Peyer's patch (tissue), 4 donors: ENCODE data around the gene EPS8L2. TPM values are rescaled to one million over a fixed set of nuclear protein-coding genes. Genes with fewer than 3 reads are reported as not detected.

Experiments used
- DNase-seq, 3 donors: peaks; one replicate each; pipeline ENCODE4 v3.0.0-alpha.2; 2017 to 2019
- H3K27ac ChIP-seq, 4 donors: fragments of 200-600 bp; sonication (generic); one replicate each; pipeline ENCODE4 v1.5.1; 2016 to 2019
- H3K27me3 ChIP-seq, 2 donors: fragments of 200-600 bp; sonication (generic); one replicate each; pipeline ENCODE4 v1.5.1; 2019
- H3K36me3 ChIP-seq, 3 donors: fragments of 200-600 bp; sonication (generic); one replicate each; pipeline ENCODE4 v1.5.1; 2016 to 2019
- H3K4me1 ChIP-seq, 4 donors: fragments of 200-600 bp; sonication (generic); one replicate each; pipeline ENCODE4 v1.5.1; 2016 to 2019
- H3K4me3 ChIP-seq, 4 donors: fragments of 200-600 bp; sonication (generic); 1 replicate in 3 of 4; 2 replicates in 1 of 4; pipeline ENCODE4 v1.5.1; 2016 to 2019; ENCODE audit warnings: mild to moderate bottlenecking in 1 of 4
- H3K9me3 ChIP-seq, 4 donors: fragments of 200-600 bp; sonication (generic); one replicate each; pipeline ENCODE4 v1.5.1; 2016 to 2019; ENCODE audit warnings: mild to moderate bottlenecking in 1 of 4
- CTCF ChIP-seq, 6 experiments: fragments of 450-650 bp in 4 of 6; fragments of 200-600 bp in 2 of 6; sonication (generic) in 1 of 6; IDR thresholded peaks; one replicate each; pipeline ENCODE4 v1.5.1; 2017 to 2019; ENCODE audit warnings: antibody characterized with exemption in 6 of 6, mild to moderate bottlenecking in 3 of 6, moderate library complexity in 1 of 6
- POLR2A ChIP-seq, 2 donors: fragments of 450-650 bp; IDR thresholded peaks; one replicate each; pipeline ENCODE4 v1.5.1; 2017; ENCODE audit warnings: antibody characterized with exemption in 2 of 2, mild to moderate bottlenecking in 2 of 2, moderate library complexity in 2 of 2
- total RNA-seq, 4 donors: library from RNA; depleted of rRNA; stranded (reverse); fragments of >200 nt; gene quantifications; one replicate each; pipeline ENCODE4 v1.1.0, GENCODE V29; 2016

Gene EPS8L2
- total RNA-seq, 4 donors from 2014 or later = 258 to 710 (median 672) TPM

GRCh38 chr11:766936-767210, 60.8 kb downstream of the EPS8L2 start:
- no peaks in the 10 kb centered on the region for H3K9me3 ChIP-seq
- TF ChIP-seq POLR2A (IDR thresholded peaks at IDR 0.05) (no peak), CTCF (IDR thresholded peaks at IDR 0.05) (no peak)

DNA sequence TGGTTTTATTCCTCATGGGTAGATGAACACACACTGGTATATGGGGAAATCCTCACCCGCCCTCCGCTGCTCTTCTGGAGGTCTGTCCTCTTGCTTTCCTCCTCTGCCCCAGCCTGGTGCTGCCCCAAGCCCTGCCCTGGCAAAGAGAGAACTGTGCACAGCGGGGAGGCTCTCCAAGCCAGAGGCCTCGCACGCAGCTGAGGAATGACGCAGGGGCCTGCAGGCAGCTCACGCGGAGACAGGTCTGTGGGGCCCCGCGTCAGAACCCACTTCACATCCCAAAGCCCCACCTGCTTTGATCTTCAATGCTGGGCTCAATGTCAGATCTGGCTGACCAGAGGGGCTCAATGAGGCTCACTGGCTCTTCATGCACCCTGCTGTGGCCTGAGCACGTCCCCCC, 61.2 kb downstream of the EPS8L2 start:
- Histone ChIP-seq H3K36me3 (peaks cover 0 to 67% (median 0%) of the 10 kb centered on the region in 3 donors), H3K27ac (no peak overlapping the region), H3K4me3 (no peak overlapping the region), H3K4me1 (peaks cover 0 to 5% (median 0%) of the 10 kb centered on the region in 4 donors), H3K9me3 (no peaks in the 10 kb centered on the region), H3K27me3 (no peaks in the 10 kb centered on the region)
- no peak for TF ChIP-seq POLR2A (IDR thresholded peaks at IDR 0.05)
- no peak for TF ChIP-seq CTCF (IDR thresholded peaks at IDR 0.05)
- no peak for DNase-seq

More at GRCh38 chr11:766936-767210, 60.8 kb downstream of the EPS8L2 start:
- Histone ChIP-seq H3K27ac (no peak overlapping the region), H3K27me3 (no peaks in the 10 kb centered on the region), H3K4me3 (no peak overlapping the region), H3K36me3 (peaks cover 0 to 64% (median 0%) of the 10 kb centered on the region in 3 donors), H3K4me1 (peaks cover 0 to 5% (median 0%) of the 10 kb centered on the region in 4 donors)
- no peak for DNase-seq

DNA sequence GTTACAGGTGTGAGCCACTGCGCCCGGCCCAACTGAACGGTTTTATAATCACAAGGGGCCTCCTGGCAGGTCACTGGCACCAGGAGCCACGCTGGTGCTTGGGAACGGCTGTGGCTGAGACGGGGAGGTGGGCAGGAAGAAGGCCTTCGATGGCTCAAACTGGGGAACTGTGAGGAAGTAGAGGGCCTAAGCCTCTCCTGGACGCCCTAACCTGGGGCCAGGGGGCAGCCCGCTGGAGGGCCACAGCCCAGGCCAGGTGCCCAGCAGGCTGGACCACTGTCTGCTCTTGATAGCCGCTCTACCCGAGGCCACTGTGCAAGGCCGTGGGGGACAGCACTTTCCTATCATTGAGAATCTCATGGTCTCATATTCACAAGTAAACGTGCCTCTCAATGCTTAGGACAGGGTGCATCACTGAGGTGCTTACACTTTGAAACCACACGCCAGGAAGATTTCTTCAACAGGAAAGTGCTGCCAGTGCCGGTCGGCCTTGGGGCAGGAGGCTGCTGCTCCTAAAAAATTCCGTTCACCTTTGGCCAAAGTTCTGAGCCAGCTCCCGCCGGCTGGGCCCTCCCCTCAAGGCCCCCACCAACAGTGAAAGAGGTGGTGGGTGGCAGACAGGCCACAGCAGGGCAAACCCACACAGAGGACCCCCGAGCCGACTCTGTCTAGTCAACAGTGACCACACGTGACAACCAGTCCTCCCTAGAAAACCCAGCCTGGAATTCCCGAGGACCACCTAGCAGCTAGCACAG, 64.0 kb downstream of the EPS8L2 start:
- no peak overlapping the region for H3K27ac ChIP-seq
- no peak for DNase-seq

DNA sequence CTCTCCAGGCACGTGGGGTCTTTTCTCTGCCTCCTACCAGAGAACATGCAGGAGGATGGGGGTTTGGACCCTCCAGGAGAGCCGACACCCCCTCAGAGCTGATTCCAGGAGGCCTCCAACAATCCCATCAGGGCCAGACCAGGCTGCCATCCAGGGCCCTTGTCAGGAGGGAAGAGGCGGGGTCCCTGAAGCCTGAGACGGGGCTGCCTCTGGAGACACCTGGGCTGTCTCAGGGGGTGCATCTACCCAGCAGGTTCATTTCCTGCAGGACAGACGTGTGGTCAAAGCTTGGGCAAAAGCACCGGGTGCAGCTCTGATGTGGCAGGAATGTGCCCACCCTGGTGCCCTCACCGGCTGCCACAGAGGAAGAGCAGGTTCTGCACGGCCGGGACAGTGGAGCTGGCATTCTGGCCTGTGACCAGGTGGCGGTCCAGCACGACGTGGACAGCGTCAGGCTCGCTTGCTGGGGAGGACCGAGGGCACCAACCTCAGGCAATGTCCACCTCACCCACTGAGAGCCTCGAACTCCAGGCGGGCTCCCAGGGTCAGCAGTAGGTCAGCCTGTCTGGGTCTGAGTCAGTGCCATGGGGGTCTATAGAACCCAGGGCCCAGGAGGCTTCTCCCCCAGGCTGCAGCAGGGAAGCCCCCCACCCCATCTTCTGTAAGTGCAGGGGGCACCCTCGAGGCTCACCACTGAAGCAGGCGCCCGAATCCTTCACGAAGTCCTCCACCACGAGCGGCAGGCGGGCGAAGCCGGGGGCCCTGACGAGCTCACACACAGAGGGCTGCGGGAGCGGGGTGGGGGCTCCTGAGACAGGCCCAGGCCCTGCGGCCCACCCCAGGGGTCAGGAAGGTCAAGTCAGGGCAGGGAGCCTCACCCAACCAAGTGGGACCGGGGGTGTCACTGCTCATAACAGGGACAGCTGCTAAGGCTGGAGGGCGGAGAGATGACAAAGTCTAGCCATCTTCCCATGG, 64.9 kb downstream of the EPS8L2 start:
- Histone ChIP-seq H3K27me3 (no peaks in the 10 kb centered on the region), H3K9me3 (no peaks in the 10 kb centered on the region), H3K36me3 (peaks cover 0 to 52% (median 0%) of the 10 kb centered on the region in 3 donors), H3K4me1 (peaks cover 0 to 13% (median 1%) of the 10 kb centered on the region in 4 donors), H3K27ac (no peak overlapping the region), H3K4me3 (no peak overlapping the region)
- TF ChIP-seq CTCF (IDR thresholded peaks at IDR 0.05) (no peak), POLR2A (IDR thresholded peaks at IDR 0.05) (no peak)
- DNase-seq = no peak

More for the DNA sequence above, 64.0 kb downstream of the EPS8L2 start:
- Histone ChIP-seq H3K9me3 (no peaks in the 10 kb centered on the region), H3K4me3 (no peak overlapping the region), H3K27me3 (no peaks in the 10 kb centered on the region), H3K4me1 (peaks cover 0 to 4% (median 0%) of the 10 kb centered on the region in 4 donors), H3K36me3 (peaks cover 0 to 57% (median 0%) of the 10 kb centered on the region in 3 donors)
- TF ChIP-seq CTCF (IDR thresholded peaks at IDR 0.05) = no peak
- no peak for TF ChIP-seq POLR2A (IDR thresholded peaks at IDR 0.05)

GRCh38 chr11:771617-772204, 65.7 kb downstream of the EPS8L2 start:
- no peak overlapping the region for H3K27ac ChIP-seq
- peaks cover 0 to 21% (median 8%) of the 10 kb centered on the region in 4 donors for H3K4me1 ChIP-seq
- H3K9me3 ChIP-seq = no peaks in the 10 kb centered on the region
- H3K27me3 ChIP-seq = no peaks in the 10 kb centered on the region
- no peak for DNase-seq
- peaks cover 0 to 46% (median 0%) of the 10 kb centered on the region in 3 donors for H3K36me3 ChIP-seq
- TF ChIP-seq CTCF (IDR thresholded peaks at IDR 0.05) = no peak
- no peak for TF ChIP-seq POLR2A (IDR thresholded peaks at IDR 0.05)
- no peak overlapping the region for H3K4me3 ChIP-seq
